ENCODE results near the gene WDFY3.

Gene WDFY3

GRCh38 chr4:84879651-84880200, 86.8 kb downstream of the WDFY3 start:
- no peak overlapping the region for H3K4me3 ChIP-seq (ENCODE audit: low read length)
- no peak for TF ChIP-seq CTCF (conservative IDR thresholded peaks at IDR 0.05; ENCODE audit: low read length)
- DNase-seq (ENCODE audit: low read depth): peak; percentile 57

- no peak for TF ChIP-seq CTCF (conservative IDR thresholded peaks at IDR 0.05; ENCODE audit: low read length)
- H3K4me3 ChIP-seq (ENCODE audit: low read length): no peak overlapping the region
- DNase-seq (ENCODE audit: low read depth): peak; percentile 16
These were observed 87.9 kb downstream of the WDFY3 start for GRCh38 chr4:84878546-84878945.

GRCh38 chr4:84878090-84878489, 88.4 kb downstream of the WDFY3 start:
- H3K4me3 ChIP-seq (ENCODE audit: low read length): no peak overlapping the region
- peak; percentile 92 for DNase-seq (ENCODE audit: low read depth)
- TF ChIP-seq CTCF (conservative IDR thresholded peaks at IDR 0.05; ENCODE audit: low read length): no peak

GRCh38 chr4:84877051-84877833, 89.2 kb downstream of the WDFY3 start:
- DNase-seq (ENCODE audit: low read depth): peak; percentile 42
- TF ChIP-seq CTCF (conservative IDR thresholded peaks at IDR 0.05; ENCODE audit: low read length): no peak
- no peak overlapping the region for H3K4me3 ChIP-seq (ENCODE audit: low read length)

GRCh38 chr4:84875636-84876371, 90.7 kb downstream of the WDFY3 start:
- no peak overlapping the region for H3K4me3 ChIP-seq (ENCODE audit: low read length)
- DNase-seq (ENCODE audit: low read depth): no peak
- TF ChIP-seq CTCF (conservative IDR thresholded peaks at IDR 0.05; ENCODE audit: low read length): no peak

GRCh38 chr4:84874619-84875018, 91.9 kb downstream of the WDFY3 start:
- no peak for TF ChIP-seq CTCF (conservative IDR thresholded peaks at IDR 0.05; ENCODE audit: low read length)
- no peak for DNase-seq (ENCODE audit: low read depth)
- no peak overlapping the region for H3K4me3 ChIP-seq (ENCODE audit: low read length)

All from AG10803 (cell line).